Muscle of arm (tissue), 14 donors: ENCODE measurements around the gene HIRIP3. TPM values are rescaled to one million over a fixed set of nuclear protein-coding genes. Genes with fewer than 3 reads are reported as not detected.
A peak's percentile ranks its signal among the peaks of the same experiment; 100 is the strongest.
"Not testable (repeated sequence)": the region's sequence is repeated elsewhere in the genome, so short reads cannot be mapped to it uniquely, and the experiment has no call there.

Source experiments
- DNase-seq: peaks from one replicate; pipeline ENCODE4 v3.0.0-alpha.2; 2013
- long read RNA-seq, 11 donors: transcript quantifications; one replicate each; lab custom pipeline, GENCODE V29; 2026
- polyA plus RNA-seq, 12 donors: library from polyadenylated mRNA; unstranded; fragments of 120-200 nt; gene quantifications; one replicate each; pipeline ENCODE4 v1.2.1, GENCODE V29; 2013; ENCODE audit not compliant: insufficient read length in 12 of 12

HIRIP3 gene
- polyA plus RNA-seq = 10 to 100 TPM in 11 of 12 donors, not detected in 1; 10.2 to 15.6 (median 12.0) TPM
- long read RNA-seq, donor 1, partial matches to known transcripts = 11 of 15 reads
- long read RNA-seq, donor 1, other reads (novel, unspliced or antisense) = 0 of 15 reads
- long read RNA-seq, donor 2, partial matches to known transcripts = 6 of 8 reads
- long read RNA-seq, donor 2, other reads (novel, unspliced or antisense) = 0 of 8 reads
- long read RNA-seq, donor 3, partial matches to known transcripts = 0 of 3 reads
- long read RNA-seq, donor 3, other reads (novel, unspliced or antisense) = 0 of 3 reads
- long read RNA-seq, donor 4, partial matches to known transcripts = 0 of 1 reads
- long read RNA-seq, donor 4, other reads (novel, unspliced or antisense) = 0 of 1 reads
- long read RNA-seq, donor 5, partial matches to known transcripts = 14 of 19 reads
- long read RNA-seq, donor 5, other reads (novel, unspliced or antisense) = 0 of 19 reads
- long read RNA-seq, donor 6, partial matches to known transcripts = 0 of 2 reads
- long read RNA-seq, donor 6, other reads (novel, unspliced or antisense) = 0 of 2 reads
- long read RNA-seq, donor 7, partial matches to known transcripts = 0 of 3 reads
- long read RNA-seq, donor 7, other reads (novel, unspliced or antisense) = 0 of 3 reads
- long read RNA-seq, donor 8, partial matches to known transcripts = 6 of 11 reads
- long read RNA-seq, donor 8, other reads (novel, unspliced or antisense) = 0 of 11 reads
- long read RNA-seq, donor 9, partial matches to known transcripts = 7 of 9 reads
- long read RNA-seq, donor 9, other reads (novel, unspliced or antisense) = 0 of 9 reads
- long read RNA-seq, donor 10, partial matches to known transcripts = 0 of 5 reads
- long read RNA-seq, donor 10, other reads (novel, unspliced or antisense) = 0 of 5 reads
- long read RNA-seq, donor 11, partial matches to known transcripts = 22 of 40 reads
- long read RNA-seq, donor 11, other reads (novel, unspliced or antisense) = 15 of 40 reads

GRCh38 chr16:29995324-29995910, at the start of gene HIRIP3:
Gene HIRIP3, minus strand, starts transcription at chr16:29995617. Its CDS starts 12 bp downstream, at chr16:29995605.
- DNase-seq = peak; percentile 91

- DNase-seq = peak; percentile 35
Observed at GRCh38 chr16:30041841-30042240, 46.4 kb upstream of the HIRIP3 start.

GRCh38 chr16:30040690-30041089, 45.3 kb upstream of the HIRIP3 start:
- DNase-seq = not testable (repeated sequence)

GRCh38 chr16:30040221-30040620, 44.8 kb upstream of the HIRIP3 start:
- no peak for DNase-seq

- no peak for DNase-seq
Observed at GRCh38 chr16:30033270-30033669, 37.9 kb upstream of the HIRIP3 start.

GRCh38 chr16:30032083-30032819, 36.8 kb upstream of the HIRIP3 start:
- DNase-seq = peak; percentile 38

GRCh38 chr16:30031477-30031918, 36.1 kb upstream of the HIRIP3 start:
- DNase-seq = no peak

- no peak for DNase-seq
Observed at GRCh38 chr16:30030841-30031413, 35.5 kb upstream of the HIRIP3 start, which contains the start of gene TLCD3B. Gene TLCD3B, minus strand, starts transcription at chr16:30031271. Its CDS starts 744 bp downstream, at chr16:30030527.

- DNase-seq = no peak
Observed at GRCh38 chr16:30030011-30030685, 34.7 kb upstream of the HIRIP3 start.

GRCh38 chr16:30028438-30029076, 33.1 kb upstream of the HIRIP3 start:
- peak; percentile 35 for DNase-seq

- no peak for DNase-seq
Observed at GRCh38 chr16:30027588-30028437, 32.4 kb upstream of the HIRIP3 start.

- DNase-seq = no peak
Observed at GRCh38 chr16:30026449-30026848, 31.0 kb upstream of the HIRIP3 start.

GRCh38 chr16:30025574-30025973, 30.2 kb upstream of the HIRIP3 start:
- no peak for DNase-seq

GRCh38 chr16:30025156-30025555, 29.7 kb upstream of the HIRIP3 start:
- no peak for DNase-seq

- no peak for DNase-seq
Observed at GRCh38 chr16:30024451-30024850, 29.0 kb upstream of the HIRIP3 start.

GRCh38 chr16:30023586-30023985, 28.2 kb upstream of the HIRIP3 start:
- no peak for DNase-seq

- no peak for DNase-seq
Observed at GRCh38 chr16:30022887-30023286, 27.5 kb upstream of the HIRIP3 start, which contains the start of gene C16orf92. Gene C16orf92, plus strand, starts transcription at chr16:30023198. Its CDS starts 143 bp downstream, at chr16:30023341.

GRCh38 chr16:30018731-30019158, 23.3 kb upstream of the HIRIP3 start:
- DNase-seq = no peak
